Measurements from ENCODE around the gene OSBPL3. TPM values are rescaled to one million over a fixed set of nuclear protein-coding genes. Genes with fewer than 3 reads are reported as not detected.

The OSBPL3 gene
- total and polyA plus RNA-seq, 2 donors (not counting 3 experiments of a cell fraction or from before 2014, with no cell fraction given): 7.5 to 27.1 TPM

DNA sequence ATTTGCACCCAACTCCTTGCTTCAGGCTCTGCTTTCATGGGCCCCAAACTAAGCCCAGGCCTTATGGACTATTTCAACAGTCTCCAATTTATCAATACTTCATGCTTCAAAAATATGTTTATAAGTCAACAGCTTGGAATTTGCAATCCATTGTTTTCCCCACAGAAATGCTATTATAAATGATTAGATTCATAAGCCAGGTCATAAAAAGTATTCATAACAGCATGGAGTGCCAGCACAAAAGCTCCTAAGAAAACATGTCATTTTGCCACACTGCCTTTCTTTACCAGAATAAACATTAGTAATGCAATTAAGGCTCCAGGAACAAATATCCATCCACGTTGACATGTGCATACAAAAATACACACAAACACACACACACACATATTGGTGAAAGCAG is 30.1 kb downstream of the OSBPL3 start:
- CTCF ChIA-PET: interaction anchor here (0.8 to 2.4 kb wide), 5 partner anchors 10 to 137 kb away, joined by 3 to 8 read pairs (median 5); no protein-coding TSS in a partner anchor
- TF ChIP-seq, protein P1, sequence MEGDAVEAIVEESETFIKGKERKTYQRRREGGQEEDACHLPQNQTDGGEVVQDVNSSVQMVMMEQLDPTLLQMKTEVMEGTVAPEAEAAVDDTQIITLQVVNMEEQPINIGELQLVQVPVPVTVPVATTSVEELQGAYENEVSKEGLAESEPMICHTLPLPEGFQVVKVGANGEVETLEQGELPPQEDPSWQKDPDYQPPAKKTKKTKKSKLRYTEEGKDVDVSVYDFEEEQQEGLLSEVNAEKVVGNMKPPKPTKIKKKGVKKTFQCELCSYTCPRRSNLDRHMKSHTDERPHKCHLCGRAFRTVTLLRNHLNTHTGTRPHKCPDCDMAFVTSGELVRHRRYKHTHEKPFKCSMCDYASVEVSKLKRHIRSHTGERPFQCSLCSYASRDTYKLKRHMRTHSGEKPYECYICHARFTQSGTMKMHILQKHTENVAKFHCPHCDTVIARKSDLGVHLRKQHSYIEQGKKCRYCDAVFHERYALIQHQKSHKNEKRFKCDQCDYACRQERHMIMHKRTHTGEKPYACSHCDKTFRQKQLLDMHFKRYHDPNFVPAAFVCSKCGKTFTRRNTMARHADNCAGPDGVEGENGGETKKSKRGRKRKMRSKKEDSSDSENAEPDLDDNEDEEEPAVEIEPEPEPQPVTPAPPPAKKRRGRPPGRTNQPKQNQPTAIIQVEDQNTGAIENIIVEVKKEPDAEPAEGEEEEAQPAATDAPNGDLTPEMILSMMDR (IDR thresholded peaks at IDR 0.05; ENCODE audit: extremely low read depth in 1 of 2, insufficient read depth in 1 of 2, low read depth in 1 of 2, low read length in 2 of 2): no peak
- no peak for TF ChIP-seq EZH2 (IDR thresholded peaks at IDR 0.05; ENCODE audit: borderline replicate concordance, low read depth, low read length, severe bottlenecking)
- no peak for TF ChIP-seq GATA2 (IDR thresholded peaks at IDR 0.05; ENCODE audit: insufficient read depth, insufficient read length, low read depth, low read length)
- TF ChIP-seq, protein P2, sequence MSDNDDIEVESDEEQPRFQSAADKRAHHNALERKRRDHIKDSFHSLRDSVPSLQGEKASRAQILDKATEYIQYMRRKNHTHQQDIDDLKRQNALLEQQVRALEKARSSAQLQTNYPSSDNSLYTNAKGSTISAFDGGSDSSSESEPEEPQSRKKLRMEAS (IDR thresholded peaks at IDR 0.05; ENCODE audit: insufficient read depth, insufficient read length): no peak
- TF ChIP-seq POLR2A (IDR thresholded peaks at IDR 0.05; ENCODE audit: low read depth, low read length): no peak
- no peak for TF ChIP-seq MYC (IDR thresholded peaks at IDR 0.05; ENCODE audit: low read depth, low read length)
- no peak for TF ChIP-seq JUN (IDR thresholded peaks at IDR 0.05; ENCODE audit: borderline replicate concordance, insufficient read depth, insufficient read length, low read depth)
- TF ChIP-seq FOS (IDR thresholded peaks at IDR 0.05; ENCODE audit: borderline replicate concordance, insufficient read depth, low read length): no peak
- no peak for TF ChIP-seq POLR2AphosphoS5 (IDR thresholded peaks at IDR 0.05; ENCODE audit: insufficient read depth, low read depth, low read length)
- H3K79me2 ChIP-seq (ENCODE audit: control insufficient read depth, insufficient read depth, low read length): peaks cover 94% of the 10 kb centered on the region
- no peaks in the 10 kb centered on the region for H3K36me3 ChIP-seq (ENCODE audit: control insufficient read depth in 2 of 2, extremely low read depth in 1 of 2, insufficient read depth in 2 of 2, low read length in 2 of 2)
- H3K9me1 ChIP-seq (replicated peaks; ENCODE audit: control insufficient read depth, extremely low read depth, insufficient read depth, low read length): no peaks in the 10 kb centered on the region
- H3K4me3 ChIP-seq (replicated peaks in 1 of 3; ENCODE audit: insufficient read depth in 1 of 3, low read depth in 1 of 3, low read length in 3 of 3): no peak overlapping the region
- no TSS peak for BruUV-seq (replicated peaks)
- FAIRE-seq: no peak
- DNase-seq (ENCODE audit: low read depth, low spot score): no peak
- intact Hi-C loops (cut with micrococcal nuclease): loop anchor here (2.0 kb wide), 1 partner anchor 67 kb away; no protein-coding TSS in a partner anchor
- POLR2A ChIA-PET: no interaction called here
- no peak overlapping the region for H2AFZ ChIP-seq (ENCODE audit: low read depth, low read length)
- dilution Hi-C loops (cut with MboI; ENCODE audit: extremely low pct_ligation_motif_present, low sequenced_read_pairs): no loop called here
- peaks cover 2% of the 10 kb centered on the region for H4K20me1 ChIP-seq (replicated peaks; ENCODE audit: control insufficient read depth, extremely low read depth, insufficient read depth, low read length)
- H3K4me2 ChIP-seq (ENCODE audit: insufficient read depth, low read length): no peak overlapping the region
- H3K9ac ChIP-seq (replicated peaks; ENCODE audit: extremely low read depth, insufficient read depth, low read length): no peak overlapping the region
- no peak overlapping the region for H3K27ac ChIP-seq (ENCODE audit: insufficient read depth, low read depth, low read length)
- H3K9me3 ChIP-seq (replicated peaks; ENCODE audit: control insufficient read depth, insufficient read depth, low read length): no peaks in the 10 kb centered on the region
- no peaks in the 10 kb centered on the region for H3K27me3 ChIP-seq (ENCODE audit: control insufficient read depth in 2 of 2, insufficient read depth in 2 of 2, low read length in 2 of 2)
- peaks cover 12% of the 10 kb centered on the region for H3K4me1 ChIP-seq (ENCODE audit: control insufficient read depth, extremely low read depth, insufficient read depth, low read length)

Measured in endothelial cell of umbilical vein (primary cell).